ENCODE results near the gene HNRNPUL2. TPM values are rescaled to one million over a fixed set of nuclear protein-coding genes. Genes with fewer than 3 reads are reported as not detected.
"Not testable (repeated sequence)": the region's sequence is repeated elsewhere in the genome, so short reads cannot be mapped to it uniquely, and the experiment has no call there.

HNRNPUL2 gene
- total and polyA plus RNA-seq, 2 donors from 2014 or later: 37.1 to 49.0 TPM

DNA sequence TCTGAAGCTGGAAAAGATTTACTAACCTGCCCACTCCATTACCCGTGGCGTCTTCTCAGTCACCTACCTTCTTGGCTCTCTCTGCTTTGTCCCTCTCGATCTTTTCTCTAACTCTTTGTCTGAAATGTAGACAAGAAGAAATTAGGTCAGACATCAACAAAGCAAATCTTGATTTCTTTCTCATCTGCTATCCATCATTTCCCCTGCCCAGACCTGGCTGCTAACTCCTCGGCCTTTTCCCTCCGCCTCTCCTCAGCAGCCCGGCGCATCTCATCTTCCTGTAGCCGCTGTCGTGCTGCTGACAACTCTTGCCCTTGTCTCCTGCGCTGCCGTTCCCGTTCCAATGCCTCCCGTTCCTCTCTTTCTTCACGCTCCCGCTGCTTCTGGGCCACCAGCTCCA is 49.5 kb downstream of the HNRNPUL2 start:
- Histone ChIP-seq H3K4me3 (ENCODE audit: low read length in 3 of 3) (peak overlapping the region in 2 of 3 donors; percentile 74 to 94), H3K4me1 (ENCODE audit: control insufficient read depth in 2 of 3, insufficient read depth in 2 of 3, low read depth in 1 of 3, low read length in 3 of 3) (peaks cover 0 to 13% (median 8%) of the 10 kb centered on the region in 3 donors), H3K9ac (ENCODE audit: low read length in 3 of 3) (no peak overlapping the region), H3K27me3 (ENCODE audit: control insufficient read depth, insufficient read depth, low read length) (no peaks in the 10 kb centered on the region), H3K27ac (ENCODE audit: low read depth in 2 of 2, low read length in 2 of 2) (no peak overlapping the region), H3K9me3 (ENCODE audit: control insufficient read depth in 2 of 3, insufficient read depth in 1 of 3, low read length in 3 of 3) (no peaks in the 10 kb centered on the region), H3K36me3 (ENCODE audit: control insufficient read depth in 2 of 3, insufficient read depth in 3 of 3, low read length in 3 of 3) (peaks cover 0 to 5% (median 2%) of the 10 kb centered on the region in 3 donors)
- DNase-seq (no peak), FAIRE-seq (no peak)
- TF ChIP-seq, protein P1, sequence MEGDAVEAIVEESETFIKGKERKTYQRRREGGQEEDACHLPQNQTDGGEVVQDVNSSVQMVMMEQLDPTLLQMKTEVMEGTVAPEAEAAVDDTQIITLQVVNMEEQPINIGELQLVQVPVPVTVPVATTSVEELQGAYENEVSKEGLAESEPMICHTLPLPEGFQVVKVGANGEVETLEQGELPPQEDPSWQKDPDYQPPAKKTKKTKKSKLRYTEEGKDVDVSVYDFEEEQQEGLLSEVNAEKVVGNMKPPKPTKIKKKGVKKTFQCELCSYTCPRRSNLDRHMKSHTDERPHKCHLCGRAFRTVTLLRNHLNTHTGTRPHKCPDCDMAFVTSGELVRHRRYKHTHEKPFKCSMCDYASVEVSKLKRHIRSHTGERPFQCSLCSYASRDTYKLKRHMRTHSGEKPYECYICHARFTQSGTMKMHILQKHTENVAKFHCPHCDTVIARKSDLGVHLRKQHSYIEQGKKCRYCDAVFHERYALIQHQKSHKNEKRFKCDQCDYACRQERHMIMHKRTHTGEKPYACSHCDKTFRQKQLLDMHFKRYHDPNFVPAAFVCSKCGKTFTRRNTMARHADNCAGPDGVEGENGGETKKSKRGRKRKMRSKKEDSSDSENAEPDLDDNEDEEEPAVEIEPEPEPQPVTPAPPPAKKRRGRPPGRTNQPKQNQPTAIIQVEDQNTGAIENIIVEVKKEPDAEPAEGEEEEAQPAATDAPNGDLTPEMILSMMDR (IDR thresholded peaks at IDR 0.05; ENCODE audit: borderline replicate concordance, extremely low read depth, insufficient read depth): no peak
- intact Hi-C loops (cut with DNase I): no loop called here

DNA sequence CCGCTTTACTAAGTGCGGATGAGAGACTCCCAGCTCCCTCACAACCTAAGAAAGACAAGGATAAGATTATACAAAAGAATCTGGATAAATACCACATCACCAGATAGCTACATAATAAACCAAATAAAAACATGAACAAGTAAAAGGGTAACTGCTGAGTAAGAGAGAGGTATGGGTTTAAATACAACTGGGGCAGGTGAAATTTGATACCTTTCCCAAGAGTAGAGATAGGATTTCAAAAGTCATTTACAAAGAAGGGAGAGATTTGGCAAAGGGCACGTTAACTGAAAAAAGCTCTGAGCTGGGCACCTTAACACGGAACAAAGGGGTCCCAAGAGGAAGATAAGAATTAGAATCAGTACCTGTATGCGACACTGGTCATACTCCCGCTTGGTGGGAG is 50.1 kb downstream of the HNRNPUL2 start:
- TF ChIP-seq, protein P1 (IDR thresholded peaks at IDR 0.05; ENCODE audit: borderline replicate concordance, extremely low read depth, insufficient read depth): no peak
- H3K36me3 ChIP-seq (ENCODE audit: control insufficient read depth in 2 of 3, insufficient read depth in 3 of 3, low read length in 3 of 3): peaks cover 0 to 5% (median 2%) of the 10 kb centered on the region in 3 donors
- intact Hi-C loops (cut with DNase I): no loop called here
- no peak overlapping the region for H3K4me3 ChIP-seq (ENCODE audit: low read length in 3 of 3)
- no peaks in the 10 kb centered on the region for H3K9me3 ChIP-seq (ENCODE audit: control insufficient read depth in 2 of 3, insufficient read depth in 1 of 3, low read length in 3 of 3)
- no peak overlapping the region for H3K27ac ChIP-seq (ENCODE audit: low read depth in 2 of 2, low read length in 2 of 2)
- DNase-seq (no peak), FAIRE-seq (no peak)
- peaks cover 0 to 14% (median 8%) of the 10 kb centered on the region in 3 donors for H3K4me1 ChIP-seq (ENCODE audit: control insufficient read depth in 2 of 3, insufficient read depth in 2 of 3, low read depth in 1 of 3, low read length in 3 of 3)
- H3K27me3 ChIP-seq (ENCODE audit: control insufficient read depth, insufficient read depth, low read length): no peaks in the 10 kb centered on the region
- no peak overlapping the region for H3K9ac ChIP-seq (ENCODE audit: low read length in 3 of 3)

DNA sequence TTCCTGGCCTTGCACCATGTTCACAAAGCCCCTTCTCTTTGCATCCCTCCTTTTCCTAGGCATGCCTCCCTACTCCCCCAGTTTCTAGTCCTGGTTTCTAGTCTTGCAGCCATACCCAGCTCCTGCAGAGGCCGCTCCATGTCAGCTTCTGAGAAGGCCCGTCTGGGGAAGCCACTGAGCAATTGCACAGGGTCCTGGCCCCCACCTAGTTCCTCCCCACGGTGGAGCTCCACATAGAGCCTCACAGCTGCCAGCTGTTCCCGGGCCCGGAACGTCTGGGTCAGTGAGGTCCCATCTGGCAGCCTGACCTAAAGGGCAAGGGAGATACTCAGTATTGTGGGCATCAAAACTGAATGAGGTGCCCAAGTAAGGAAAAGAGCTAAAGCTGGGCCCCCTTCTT is 50.6 kb downstream of the HNRNPUL2 start:
- Histone ChIP-seq H3K27ac (ENCODE audit: low read depth in 2 of 2, low read length in 2 of 2) (no peak overlapping the region), H3K9ac (ENCODE audit: low read length in 3 of 3) (no peak overlapping the region), H3K9me3 (ENCODE audit: control insufficient read depth in 2 of 3, insufficient read depth in 1 of 3, low read length in 3 of 3) (no peaks in the 10 kb centered on the region), H3K27me3 (ENCODE audit: control insufficient read depth, insufficient read depth, low read length) (no peaks in the 10 kb centered on the region), H3K4me1 (ENCODE audit: control insufficient read depth in 2 of 3, insufficient read depth in 2 of 3, low read depth in 1 of 3, low read length in 3 of 3) (peaks cover 0 to 14% (median 8%) of the 10 kb centered on the region in 3 donors), H3K4me3 (ENCODE audit: low read length in 3 of 3) (no peak overlapping the region), H3K36me3 (ENCODE audit: control insufficient read depth in 2 of 3, insufficient read depth in 3 of 3, low read length in 3 of 3) (peaks cover 0 to 5% (median 2%) of the 10 kb centered on the region in 3 donors)
- intact Hi-C loops (cut with DNase I): no loop called here
- FAIRE-seq: no peak
- no peak for DNase-seq
- TF ChIP-seq, protein P1 (IDR thresholded peaks at IDR 0.05; ENCODE audit: borderline replicate concordance, extremely low read depth, insufficient read depth): no peak

DNA sequence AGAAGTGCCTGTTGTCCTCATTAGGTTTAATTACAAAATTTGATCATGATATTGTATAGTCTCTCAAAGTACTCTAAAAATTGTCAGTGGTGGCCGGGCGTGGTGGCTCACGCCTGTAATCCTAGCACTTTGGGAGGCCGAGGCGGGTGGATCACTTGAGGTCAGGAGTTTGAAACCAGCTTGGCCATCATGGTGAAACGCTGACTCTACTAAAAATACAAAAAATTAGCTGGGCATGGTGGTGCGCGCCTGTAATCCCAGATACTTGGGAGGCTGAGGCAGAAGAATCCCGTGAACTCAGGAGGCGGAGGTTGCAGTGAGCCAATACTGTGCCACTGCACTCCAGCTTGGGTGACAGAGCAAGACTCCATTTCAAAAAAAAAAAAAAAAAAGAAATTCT is 51.8 kb downstream of the HNRNPUL2 start:
- H3K36me3 ChIP-seq (ENCODE audit: control insufficient read depth in 2 of 3, insufficient read depth in 3 of 3, low read length in 3 of 3); intact Hi-C loops (cut with DNase I); H3K27me3 ChIP-seq (ENCODE audit: control insufficient read depth, insufficient read depth, low read length); H3K9me3 ChIP-seq (ENCODE audit: control insufficient read depth in 2 of 3, insufficient read depth in 1 of 3, low read length in 3 of 3); H3K4me3 ChIP-seq (ENCODE audit: low read length in 3 of 3); H3K9ac ChIP-seq (ENCODE audit: low read length in 3 of 3); H3K27ac ChIP-seq (ENCODE audit: low read depth in 2 of 2, low read length in 2 of 2); FAIRE-seq; DNase-seq: not testable (repeated sequence)
- H3K4me1 ChIP-seq (ENCODE audit: control insufficient read depth in 2 of 3, insufficient read depth in 2 of 3, low read depth in 1 of 3, low read length in 3 of 3): peaks cover 0 to 17% (median 8%) of the 10 kb centered on the region in 3 donors
